ENCODE measurements around the gene LRSAM1. TPM values are rescaled to one million over a fixed set of nuclear protein-coding genes. Genes with fewer than 3 reads are reported as not detected.

LRSAM1 gene
- total and polyA plus RNA-seq, 4 donors: 6.6 to 9.7 (median 7.1) TPM

DNA sequence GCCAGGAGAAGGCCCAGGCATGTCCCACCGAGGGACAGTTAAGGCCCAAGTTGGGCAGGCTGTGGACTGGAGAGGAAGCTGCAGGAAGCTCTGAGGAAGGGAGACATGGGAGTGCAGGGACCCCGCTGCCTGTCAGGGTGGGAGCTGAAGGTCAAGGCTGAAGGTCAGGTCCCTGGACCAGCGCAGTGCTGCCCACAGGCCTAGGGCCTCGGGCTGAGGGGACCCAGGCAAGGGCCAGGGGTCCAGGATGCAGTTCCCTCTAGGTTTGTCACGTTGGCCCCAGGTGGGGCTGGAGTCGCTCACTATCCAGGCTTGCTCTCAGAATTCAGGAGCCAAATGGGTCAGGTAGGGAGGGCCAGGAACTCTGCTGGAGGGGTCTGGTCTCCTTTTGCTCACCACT is 84.1 kb downstream of the LRSAM1 start:
- 84% methylated on average over 6 of the region's 6 CpGs for WGBS
- no peak overlapping the region for H3K9ac ChIP-seq (ENCODE audit: low read depth in 1 of 2, low read length in 2 of 2)
- H3K9me3 ChIP-seq (ENCODE audit: control insufficient read depth in 4 of 4, low read length in 3 of 4): no peaks in the 10 kb centered on the region
- no peaks in the 10 kb centered on the region for H3K36me3 ChIP-seq (ENCODE audit: control insufficient read depth in 4 of 4, insufficient read depth in 3 of 4, low read depth in 1 of 4, low read length in 3 of 4)
- no peaks in the 10 kb centered on the region for H3K27me3 ChIP-seq (ENCODE audit: control insufficient read depth in 4 of 4, insufficient read depth in 4 of 4, low read length in 3 of 4)
- H3K27ac ChIP-seq (ENCODE audit: low read depth in 1 of 2, low read length in 2 of 2): peak overlapping the region in 1 of 2 donors; percentile 25
- TF ChIP-seq NR2F2 (IDR thresholded peaks at IDR 0.05) (no peak), TAF1 (conservative IDR thresholded peaks at IDR 0.05) (no peak), FOXA2 (IDR thresholded peaks at IDR 0.05) (no peak), JUND (IDR thresholded peaks at IDR 0.05) (no peak)
- TF ChIP-seq, protein P1, sequence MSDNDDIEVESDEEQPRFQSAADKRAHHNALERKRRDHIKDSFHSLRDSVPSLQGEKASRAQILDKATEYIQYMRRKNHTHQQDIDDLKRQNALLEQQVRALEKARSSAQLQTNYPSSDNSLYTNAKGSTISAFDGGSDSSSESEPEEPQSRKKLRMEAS (IDR thresholded peaks at IDR 0.05): no peak
- TF ChIP-seq, protein P2, sequence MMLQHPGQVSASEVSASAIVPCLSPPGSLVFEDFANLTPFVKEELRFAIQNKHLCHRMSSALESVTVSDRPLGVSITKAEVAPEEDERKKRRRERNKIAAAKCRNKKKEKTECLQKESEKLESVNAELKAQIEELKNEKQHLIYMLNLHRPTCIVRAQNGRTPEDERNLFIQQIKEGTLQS (IDR thresholded peaks at IDR 0.05): no peak
- no peak for DNase-seq (ENCODE audit: low spot score)
- H3K4me3 ChIP-seq (ENCODE audit: low read depth in 1 of 3, low read length in 3 of 3): no peak overlapping the region
- H3K4me1 ChIP-seq (ENCODE audit: control insufficient read depth in 4 of 4, insufficient read depth in 4 of 4, low read length in 3 of 4): peaks cover 0 to 12% (median 0%) of the 10 kb centered on the region in 4 donors

DNA sequence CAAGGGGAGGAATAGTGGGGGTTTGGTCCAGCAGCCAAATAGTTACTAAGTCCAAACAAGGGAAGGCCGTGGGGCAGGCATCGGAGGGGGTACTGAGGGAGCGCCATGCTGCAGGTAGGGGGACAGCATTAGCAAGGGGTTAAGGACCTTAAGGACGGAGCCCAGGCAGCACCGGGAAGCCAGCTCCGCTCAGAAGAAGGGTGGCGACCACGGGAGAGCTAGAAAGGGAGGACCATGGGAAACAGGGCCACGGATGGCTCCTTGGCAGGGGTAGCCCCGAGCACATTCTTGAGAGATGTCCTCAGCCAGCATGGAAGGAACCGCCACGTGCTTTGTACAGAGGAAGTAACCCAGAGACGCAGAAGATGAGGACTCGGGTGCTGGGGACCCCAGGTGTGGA is 84.5 kb downstream of the LRSAM1 start:
- H3K9ac ChIP-seq (ENCODE audit: low read depth in 1 of 2, low read length in 2 of 2): no peak overlapping the region
- no peak for DNase-seq (ENCODE audit: low spot score)
- H3K36me3 ChIP-seq (ENCODE audit: control insufficient read depth in 4 of 4, insufficient read depth in 3 of 4, low read depth in 1 of 4, low read length in 3 of 4): no peaks in the 10 kb centered on the region
- no peak overlapping the region for H3K4me3 ChIP-seq (ENCODE audit: low read depth in 1 of 3, low read length in 3 of 3)
- peak overlapping the region in 1 of 2 donors; percentile 37 for H3K27ac ChIP-seq (ENCODE audit: low read depth in 1 of 2, low read length in 2 of 2)
- no peaks in the 10 kb centered on the region for H3K27me3 ChIP-seq (ENCODE audit: control insufficient read depth in 4 of 4, insufficient read depth in 4 of 4, low read length in 3 of 4)
- H3K4me1 ChIP-seq (ENCODE audit: control insufficient read depth in 4 of 4, insufficient read depth in 4 of 4, low read length in 3 of 4): peaks cover 0 to 10% (median 0%) of the 10 kb centered on the region in 4 donors
- TF ChIP-seq RXRA (IDR thresholded peaks at IDR 0.05): peak in 1 of 2 donors; percentile 23
- TF ChIP-seq, protein P2 (IDR thresholded peaks at IDR 0.05): no peak
- no peak for TF ChIP-seq TAF1 (conservative IDR thresholded peaks at IDR 0.05)
- no peaks in the 10 kb centered on the region for H3K9me3 ChIP-seq (ENCODE audit: control insufficient read depth in 4 of 4, low read length in 3 of 4)
- 73% methylated on average over 14 of the region's 14 CpGs for WGBS

DNA sequence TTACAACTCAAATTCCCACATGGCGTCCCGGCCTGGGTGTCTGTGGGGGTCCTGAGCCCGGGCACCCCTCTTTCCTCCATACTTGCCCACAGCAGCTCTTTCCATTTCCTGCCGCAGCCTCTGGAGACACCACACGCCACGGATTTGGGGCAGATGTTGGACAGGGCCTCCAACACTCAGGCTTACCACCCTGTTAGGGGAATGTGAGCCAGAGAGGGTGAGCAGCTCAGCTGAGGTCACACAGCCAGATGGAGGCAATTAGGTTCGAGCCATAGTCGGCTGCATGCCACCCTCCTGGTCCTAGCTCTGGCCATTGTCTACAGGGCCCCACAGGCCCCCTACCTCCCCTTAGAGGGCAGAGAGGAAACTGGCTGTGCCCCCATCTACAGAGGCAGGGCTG is 85.2 kb downstream of the LRSAM1 start:
- H3K4me3 ChIP-seq (ENCODE audit: low read depth in 1 of 3, low read length in 3 of 3): no peak overlapping the region
- no peaks in the 10 kb centered on the region for H3K36me3 ChIP-seq (ENCODE audit: control insufficient read depth in 4 of 4, insufficient read depth in 3 of 4, low read depth in 1 of 4, low read length in 3 of 4)
- no peaks in the 10 kb centered on the region for H3K27me3 ChIP-seq (ENCODE audit: control insufficient read depth in 4 of 4, insufficient read depth in 4 of 4, low read length in 3 of 4)
- WGBS: 91% methylated on average over 8 of the region's 8 CpGs
- H3K4me1 ChIP-seq (ENCODE audit: control insufficient read depth in 4 of 4, insufficient read depth in 4 of 4, low read length in 3 of 4): peaks cover 0 to 10% (median 0%) of the 10 kb centered on the region in 4 donors
- no peaks in the 10 kb centered on the region for H3K9me3 ChIP-seq (ENCODE audit: control insufficient read depth in 4 of 4, low read length in 3 of 4)
- no peak for DNase-seq (ENCODE audit: low spot score)
- H3K27ac ChIP-seq (ENCODE audit: low read depth in 1 of 2, low read length in 2 of 2): peak overlapping the region in 1 of 2 donors; percentile 37
- H3K9ac ChIP-seq (ENCODE audit: low read depth in 1 of 2, low read length in 2 of 2): no peak overlapping the region
- TF ChIP-seq, protein P1 (IDR thresholded peaks at IDR 0.05): no peak
- TF ChIP-seq, protein P3, sequence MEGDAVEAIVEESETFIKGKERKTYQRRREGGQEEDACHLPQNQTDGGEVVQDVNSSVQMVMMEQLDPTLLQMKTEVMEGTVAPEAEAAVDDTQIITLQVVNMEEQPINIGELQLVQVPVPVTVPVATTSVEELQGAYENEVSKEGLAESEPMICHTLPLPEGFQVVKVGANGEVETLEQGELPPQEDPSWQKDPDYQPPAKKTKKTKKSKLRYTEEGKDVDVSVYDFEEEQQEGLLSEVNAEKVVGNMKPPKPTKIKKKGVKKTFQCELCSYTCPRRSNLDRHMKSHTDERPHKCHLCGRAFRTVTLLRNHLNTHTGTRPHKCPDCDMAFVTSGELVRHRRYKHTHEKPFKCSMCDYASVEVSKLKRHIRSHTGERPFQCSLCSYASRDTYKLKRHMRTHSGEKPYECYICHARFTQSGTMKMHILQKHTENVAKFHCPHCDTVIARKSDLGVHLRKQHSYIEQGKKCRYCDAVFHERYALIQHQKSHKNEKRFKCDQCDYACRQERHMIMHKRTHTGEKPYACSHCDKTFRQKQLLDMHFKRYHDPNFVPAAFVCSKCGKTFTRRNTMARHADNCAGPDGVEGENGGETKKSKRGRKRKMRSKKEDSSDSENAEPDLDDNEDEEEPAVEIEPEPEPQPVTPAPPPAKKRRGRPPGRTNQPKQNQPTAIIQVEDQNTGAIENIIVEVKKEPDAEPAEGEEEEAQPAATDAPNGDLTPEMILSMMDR (IDR thresholded peaks at IDR 0.05; ENCODE audit: low read depth, low read length, missing input control): no peak
- TF ChIP-seq, protein P2 (IDR thresholded peaks at IDR 0.05): no peak
- TF ChIP-seq RXRA (IDR thresholded peaks at IDR 0.05) (no peak), RAD21 (IDR thresholded peaks at IDR 0.05) (no peak)

Data from liver (tissue), 9 donors.